ENCODE results near the gene DNER.

DNER gene

GRCh38 chr2:229586746-229587705 lies 127.3 kb downstream of the DNER start:
- peak; percentile 50 for DNase-seq
- in situ Hi-C loops (cut with MboI; ENCODE audit: low pct_unique_long_range_greater_than_20kb, low sequenced_read_pairs), result no loop called here

GRCh38 chr2:229586012-229586411 lies 128.3 kb downstream of the DNER start:
- in situ Hi-C loops (cut with MboI; ENCODE audit: low pct_unique_long_range_greater_than_20kb, low sequenced_read_pairs), result no loop called here
- no peak for DNase-seq

- in situ Hi-C loops (cut with MboI; ENCODE audit: low pct_unique_long_range_greater_than_20kb, low sequenced_read_pairs), result no loop called here
- no peak for DNase-seq
Measured at GRCh38 chr2:229582151-229582550, 132.2 kb downstream of the DNER start.

- in situ Hi-C loops (cut with MboI; ENCODE audit: low pct_unique_long_range_greater_than_20kb, low sequenced_read_pairs), result no loop called here
- DNase-seq, result no peak
Measured at GRCh38 chr2:229578052-229578846, 136.1 kb downstream of the DNER start.

- DNase-seq, result no peak
- in situ Hi-C loops (cut with MboI; ENCODE audit: low pct_unique_long_range_greater_than_20kb, low sequenced_read_pairs), result no loop called here
Measured at GRCh38 chr2:229575569-229576315, 138.6 kb downstream of the DNER start.

GRCh38 chr2:229572507-229573271 lies 141.7 kb downstream of the DNER start:
- in situ Hi-C loops (cut with MboI; ENCODE audit: low pct_unique_long_range_greater_than_20kb, low sequenced_read_pairs), result no loop called here
- no peak for DNase-seq

- in situ Hi-C loops (cut with MboI; ENCODE audit: low pct_unique_long_range_greater_than_20kb, low sequenced_read_pairs), result no loop called here
- DNase-seq, result no peak
Measured at GRCh38 chr2:229571243-229571642, 143.1 kb downstream of the DNER start.

GRCh38 chr2:229566370-229566769 lies 148.0 kb downstream of the DNER start:
- in situ Hi-C loops (cut with MboI; ENCODE audit: low pct_unique_long_range_greater_than_20kb, low sequenced_read_pairs), result no loop called here
- no peak for DNase-seq

- in situ Hi-C loops (cut with MboI; ENCODE audit: low pct_unique_long_range_greater_than_20kb, low sequenced_read_pairs), result no loop called here
- DNase-seq, result no peak
Measured at GRCh38 chr2:229564300-229564907, 150.0 kb downstream of the DNER start.

- in situ Hi-C loops (cut with MboI; ENCODE audit: low pct_unique_long_range_greater_than_20kb, low sequenced_read_pairs), result no loop called here
- no peak for DNase-seq
Measured at GRCh38 chr2:229563388-229563787, 151.0 kb downstream of the DNER start.

- in situ Hi-C loops (cut with MboI; ENCODE audit: low pct_unique_long_range_greater_than_20kb, low sequenced_read_pairs), result no loop called here
- DNase-seq, result no peak
Measured at GRCh38 chr2:229562472-229563127, 151.8 kb downstream of the DNER start.

- in situ Hi-C loops (cut with MboI; ENCODE audit: low pct_unique_long_range_greater_than_20kb, low sequenced_read_pairs), result no loop called here
- DNase-seq, result no peak
Measured at GRCh38 chr2:229559986-229560385, 154.4 kb downstream of the DNER start.

- in situ Hi-C loops (cut with MboI; ENCODE audit: low pct_unique_long_range_greater_than_20kb, low sequenced_read_pairs), result no loop called here
- DNase-seq, result no peak
Measured at GRCh38 chr2:229553091-229553490, 161.3 kb downstream of the DNER start.

GRCh38 chr2:229543176-229543873 lies 171.0 kb downstream of the DNER start:
- in situ Hi-C loops (cut with MboI; ENCODE audit: low pct_unique_long_range_greater_than_20kb, low sequenced_read_pairs), result no loop called here
- DNase-seq, result no peak

GRCh38 chr2:229539628-229540027 lies 174.7 kb downstream of the DNER start:
- in situ Hi-C loops (cut with MboI; ENCODE audit: low pct_unique_long_range_greater_than_20kb, low sequenced_read_pairs), result no loop called here
- DNase-seq, result no peak

GRCh38 chr2:229531594-229531993 lies 182.8 kb downstream of the DNER start:
- in situ Hi-C loops (cut with MboI; ENCODE audit: low pct_unique_long_range_greater_than_20kb, low sequenced_read_pairs), result no loop called here

GRCh38 chr2:229530434-229530833 lies 183.9 kb downstream of the DNER start:
- in situ Hi-C loops (cut with MboI; ENCODE audit: low pct_unique_long_range_greater_than_20kb, low sequenced_read_pairs), result no loop called here
- DNase-seq, result no peak

More at GRCh38 chr2:229531594-229531993, 182.8 kb downstream of the DNER start:
- DNase-seq, result no peak

All from KBM-7 (cell line).